HepG2 (cell line): ENCODE measurements around the gene RGS14. TPM values are rescaled to one million over a fixed set of nuclear protein-coding genes. Genes with fewer than 3 reads are reported as not detected.

Source experiments
- ATAC-seq: fragments of 200-7000 bp; cut with Tn5 transposase; 3 replicates; pipeline ENCODE4 v1.9.1; 2020; ENCODE audit warnings: mild to moderate bottlenecking, moderate library complexity
- BruUV-seq: library from RNA; stranded (reverse); fragments of 400-500 nt; replicated peaks from 2 replicates; lab custom pipeline; 2021; lab: Mats Ljungman, UMichigan
- CTCF ChIA-PET: fragments of 300-600 bp; formaldehyde crosslinking; extraction: SDS; loops from one replicate; lab custom pipeline; 2021; ENCODE audit warnings: low total read pairs, inconsistent platforms, low intra/inter-chr PET ratio; lab: Yijun Ruan, JAX
- POLR2A ChIA-PET: fragments of 350-600 bp; sonication (Branson Sonifier 250); formaldehyde crosslinking; loops from one replicate; lab custom pipeline; 2020; ENCODE audit warnings: antibody characterized with exemption, inconsistent platforms; lab: Yijun Ruan, JAX
- DNase-seq: peaks from one replicate; pipeline ENCODE4 v3.0.0-alpha.2; 2015; ENCODE audit warnings: low spot score
- FAIRE-seq: peaks from 3 replicates; lab custom pipeline; 2011; peaks lifted over from hg19 to GRCh38; lab: Jason Lieb, UNC
- H2AFZ ChIP-seq: one replicate; pipeline ENCODE4 v1.6.1; 2011; ENCODE audit warnings: low read length, inconsistent platforms
- H3K27ac ChIP-seq: fragments of 300-600 bp; 3 replicates; pipeline ENCODE4 v1.8.0; 2011; ENCODE audit warnings: mixed run types, mild to moderate bottlenecking, mixed read lengths, low read length, inconsistent platforms; ENCODE audit not compliant: insufficient read depth; ENCODE audit errors: extremely low read length
- H3K27me3 ChIP-seq, 2 experiments: fragments of 200-600 bp in 1 of 2; 2 replicates in 1 of 2; 3 replicates in 1 of 2; pipeline versions ENCODE4 v1.6.0 to v1.8.0; 2011; ENCODE audit warnings: low read length in 2 of 2, mild to moderate bottlenecking in 2 of 2, moderate library complexity in 2 of 2, inconsistent platforms in 1 of 2; ENCODE audit not compliant: insufficient read depth in 2 of 2, control insufficient read depth in 1 of 2
- H3K36me3 ChIP-seq, 2 experiments: fragments of 200-600 bp in 1 of 2; replicated peaks in 1 of 2; 2 replicates in 1 of 2; 3 replicates in 1 of 2; pipeline versions ENCODE4 v1.5.1 to v1.8.0; 2011; ENCODE audit warnings: low read length in 2 of 2, inconsistent platforms in 1 of 2; ENCODE audit not compliant: insufficient read depth in 2 of 2, control insufficient read depth in 1 of 2
- H3K4me1 ChIP-seq: 2 replicates; pipeline ENCODE4 v1.5.1; 2012; ENCODE audit warnings: low read length, inconsistent platforms; ENCODE audit not compliant: insufficient read depth
- H3K4me2 ChIP-seq: 2 replicates; pipeline ENCODE4 v1.6.0; 2011; ENCODE audit warnings: low read depth, low read length, inconsistent platforms
- H3K4me3 ChIP-seq, 3 experiments: fragments of 200-600 bp in 1 of 3; sonication (generic), shearing (Covaris generic) in 1 of 3; replicated peaks in 1 of 3; 2 replicates each; pipeline ENCODE4 v1.5.1; 2011 to 2016; ENCODE audit warnings: low read length in 3 of 3, inconsistent platforms in 2 of 3, low read depth in 2 of 3, mild to moderate bottlenecking in 2 of 3, control low read depth in 1 of 3, mixed read lengths in 1 of 3; ENCODE audit not compliant: insufficient read depth in 1 of 3
- H3K79me2 ChIP-seq: one replicate; pipeline ENCODE4 v1.6.1; 2011; ENCODE audit warnings: low read length, inconsistent platforms; ENCODE audit not compliant: insufficient read depth
- H3K9ac ChIP-seq: 2 replicates; pipeline ENCODE4 v1.6.0; 2011; ENCODE audit warnings: mild to moderate bottlenecking, low read depth, low read length, inconsistent platforms; ENCODE audit not compliant: insufficient read depth
- H3K9me3 ChIP-seq: 2 replicates; pipeline ENCODE4 v1.5.1; 2012; ENCODE audit warnings: mild to moderate bottlenecking, low read length
- H4K20me1 ChIP-seq: 2 replicates; pipeline ENCODE4 v1.6.0; 2011; ENCODE audit warnings: inconsistent platforms, mild to moderate bottlenecking, low read length, moderate library complexity; ENCODE audit not compliant: insufficient read depth
- AGO2 ChIP-seq: fragments of 200-400 bp; formaldehyde crosslinking; optimal IDR thresholded peaks from 2 replicates; pipeline ENCODE3; 2017; ENCODE audit warnings: mild to moderate bottlenecking, low read depth, low read length, moderate library complexity
- CBX5 ChIP-seq: sonication (generic); formaldehyde crosslinking; IDR thresholded peaks from 2 replicates; pipeline ENCODE4 v1.4.0; 2020; ENCODE audit warnings: missing genetic modification reagents, borderline replicate concordance
- CENPT ChIP-seq: sonication (generic); formaldehyde crosslinking; IDR thresholded peaks from 2 replicates; pipeline ENCODE4 v1.8.0; 2022; ENCODE audit warnings: low read depth, mild to moderate bottlenecking, moderate library complexity, missing genetic modification reagents
- GPN1 ChIP-seq: sonication (generic); formaldehyde crosslinking; IDR thresholded peaks from 2 replicates; pipeline ENCODE4 v1.5.1; 2020; ENCODE audit warnings: missing genetic modification reagents, borderline replicate concordance
- HOXD1 ChIP-seq: sonication (generic); formaldehyde crosslinking; IDR thresholded peaks from 2 replicates; pipeline ENCODE4 v1.5.0; 2020; ENCODE audit warnings: missing genetic modification reagents
- IKZF1 ChIP-seq: fragments of 450-650 bp; IDR thresholded peaks from 2 replicates; pipeline ENCODE4 v1.7.1; 2016
- KDM6A ChIP-seq: IDR thresholded peaks from 2 replicates; pipeline ENCODE4 v1.6.1; 2016; ENCODE audit warnings: low read depth
- MTA1 ChIP-seq: sonication (generic); formaldehyde crosslinking; IDR thresholded peaks from 2 replicates; pipeline ENCODE4 v1.4.0; 2020; ENCODE audit warnings: missing genetic modification reagents, mild to moderate bottlenecking, borderline replicate concordance
- NCOA5 ChIP-seq: sonication (generic); formaldehyde crosslinking; IDR thresholded peaks from 2 replicates; pipeline ENCODE4 v1.4.0; 2020; ENCODE audit warnings: missing genetic modification reagents
- NFATC3 ChIP-seq: sonication (generic); formaldehyde crosslinking; IDR thresholded peaks from 2 replicates; pipeline ENCODE4 v1.5.1; 2020; ENCODE audit warnings: mild to moderate bottlenecking, missing genetic modification reagents
- NFKB2 ChIP-seq: sonication (generic); formaldehyde crosslinking; IDR thresholded peaks from 2 replicates; pipeline ENCODE4 v1.4.0; 2020; ENCODE audit warnings: missing genetic modification reagents, borderline replicate concordance
- RELA ChIP-seq: sonication (generic); formaldehyde crosslinking; IDR thresholded peaks from 2 replicates; pipeline ENCODE4 v1.4.0; 2020; ENCODE audit warnings: missing genetic modification reagents
- STAG1 ChIP-seq: sonication (generic); formaldehyde crosslinking; IDR thresholded peaks from 2 replicates; pipeline ENCODE4 v1.4.0; 2020; ENCODE audit warnings: missing genetic modification reagents
- TEAD3 ChIP-seq: optimal IDR thresholded peaks from 2 replicates; pipeline ENCODE3; 2016; ENCODE audit warnings: borderline replicate concordance
- TRAFD1 ChIP-seq: sonication (generic); formaldehyde crosslinking; IDR thresholded peaks from 2 replicates; pipeline ENCODE4 v1.5.1; 2020; ENCODE audit warnings: missing genetic modification reagents, mild to moderate bottlenecking, borderline replicate concordance
- ZFP37 ChIP-seq: sonication (generic); formaldehyde crosslinking; IDR thresholded peaks from 2 replicates; pipeline ENCODE4 v1.4.0; 2020; ENCODE audit warnings: missing genetic modification reagents, borderline replicate concordance
- ZFP82 ChIP-seq: sonication (generic); formaldehyde crosslinking; IDR thresholded peaks from 2 replicates; pipeline ENCODE4 v1.5.1; 2020; ENCODE audit warnings: mild to moderate bottlenecking, missing genetic modification reagents, borderline replicate concordance
- ZNF501 ChIP-seq: sonication (generic); formaldehyde crosslinking; IDR thresholded peaks from 2 replicates; pipeline ENCODE4 v1.5.1; 2020; ENCODE audit warnings: mild to moderate bottlenecking, moderate library complexity, missing genetic modification reagents
- ZNF773 ChIP-seq: sonication (generic); formaldehyde crosslinking; IDR thresholded peaks from 2 replicates; pipeline ENCODE4 v1.4.0; 2020; ENCODE audit warnings: missing genetic modification reagents, borderline replicate concordance
- ZNF816 ChIP-seq: sonication (generic); formaldehyde crosslinking; IDR thresholded peaks from 2 replicates; pipeline ENCODE4 v1.8.0; 2022; ENCODE audit warnings: missing genetic modification reagents, mild to moderate bottlenecking, borderline replicate concordance
- WGBS: methylation state at CpG from one replicate; pipeline ENCODE4 v1.1.6; 2017; ENCODE audit warnings: low lambda C conversion rate; 5-methylcytosine and 5-hydroxymethylcytosine counted together
- in situ Hi-C: cut with HindIII; loops from 2 replicates; pipeline ENCODE4 v1.10.0; 2017; ENCODE audit warnings: low pct_unique_long_range_greater_than_20kb; ENCODE audit not compliant: extremely low pct_ligation_motif_present
- intact Hi-C: fragments of 100-400 bp; cut with micrococcal nuclease; formaldehyde crosslinking; loops from one replicate; pipeline ENCODE4 v1.10.0; 2022; ENCODE audit not compliant: unreplicated experiment
- polyA plus RNA-seq, 8 experiments: library from polyadenylated mRNA; depleted of rRNA in 3 of 8; stranded (reverse) in 7 of 8; unstranded in 1 of 8; fragments of >200 nt; fragmentation: Illumina TruSeq in 4 of 8; extraction: Trizol in 4 of 8; gene quantifications; 2 replicates each; pipeline versions ENCODE4 v1.2.1 to v1.2.3, GENCODE V29; 2011 to 2016; ENCODE audit warnings: low read depth in 4 of 8, missing spikeins in 1 of 8, mixed read lengths in 1 of 8; ENCODE audit not compliant: insufficient read depth in 1 of 8
- total RNA-seq, 5 experiments: library from RNA; depleted of rRNA; stranded (reverse); fragments of >200 nt; fragmentation: Illumina TruSeq; extraction: Trizol; gene quantifications; 2 replicates each; pipeline ENCODE4 v1.2.3, GENCODE V29; 2016; ENCODE audit warnings: low read depth in 1 of 5

RGS14 gene
- total and polyA plus RNA-seq, 2 of the 13 experiments (the other 11 are each of a cell fraction or from before 2014, with no cell fraction given) = 11.1 to 17.2 TPM

DNA sequence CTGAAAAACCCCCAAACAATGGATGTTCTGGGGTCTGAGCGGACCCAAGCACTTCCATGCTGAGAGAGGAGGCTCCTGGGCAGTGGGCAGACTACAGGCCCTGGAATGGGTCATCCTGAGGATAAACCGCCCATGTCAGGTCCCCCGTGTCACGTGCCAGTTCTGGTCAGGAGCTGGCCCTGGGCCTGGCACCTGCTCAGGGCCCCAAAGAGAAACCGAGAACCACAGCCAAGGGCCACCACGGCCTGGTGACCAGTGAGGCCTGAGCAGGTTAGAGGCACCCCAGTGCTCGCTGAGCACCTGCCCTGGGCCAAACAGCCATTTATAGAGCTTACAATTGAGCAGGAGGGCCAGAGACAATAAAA is 22.0 kb upstream of the RGS14 start:
- no peak for DNase-seq
- in situ Hi-C loops = no loop called here
- Histone ChIP-seq H3K4me1 (no peaks in the 10 kb centered on the region), H3K9me3 (no peaks in the 10 kb centered on the region), H4K20me1 (0 out of 2 replicates have a peak, but pooled peaks cover 3% of the 10 kb centered on the region), H3K27me3 (no peaks in the 10 kb centered on the region)
- FAIRE-seq = no peak
- POLR2A ChIA-PET = interaction anchor here (1.0 to 1.1 kb wide), 3 partner anchors 10 to 249 kb away, joined by 3 read pairs; partner anchors contain the start of gene FGFR4
- TF ChIP-seq KDM6A (CRISPR knock-in tag) (no peak), ZFP82 (CRISPR knock-in tag) (no peak), GPN1 (CRISPR knock-in tag) (no peak), ZNF773 (CRISPR knock-in tag) (no peak), NFKB2 (CRISPR knock-in tag) (no peak), HOXD1 (CRISPR knock-in tag) (no peak), CBX5 (CRISPR knock-in tag) (no peak), AGO2 (peak; percentile 24)
- TF ChIP-seq, all 625 proteins: peak for 1
- CTCF ChIA-PET = interaction anchor here (1.2 to 2.9 kb wide), 4 partner anchors 18 to 222 kb away, joined by 3 to 38 read pairs (median 6); no protein-coding TSS in a partner anchor
- no peak overlapping the region for H3K9ac ChIP-seq
- no peak overlapping the region for H2AFZ ChIP-seq
- H3K79me2 ChIP-seq = peaks cover 6% of the 10 kb centered on the region
- no peak overlapping the region for H3K4me2 ChIP-seq
- ATAC-seq = no peak
- peaks cover 42 to 88% of the 10 kb centered on the region in 2 experiments for H3K36me3 ChIP-seq
- intact Hi-C loops = loop anchor here (1.0 to 2.0 kb wide), 2 partner anchors 17 to 23 kb away; no protein-coding TSS in a partner anchor
- 97% methylated on average over 7 of the region's 7 CpGs for WGBS
- no peak overlapping the region for H3K27ac ChIP-seq
- BruUV-seq = no TSS peak
- no peak overlapping the region for H3K4me3 ChIP-seq

GRCh38 chr5:177336112-177336511 is 21.6 kb upstream of the RGS14 start:
- in situ Hi-C loops = no loop called here
- Histone ChIP-seq H3K4me2 (no peak overlapping the region), H3K79me2 (peaks cover 6% of the 10 kb centered on the region), H2AFZ (no peak overlapping the region), H3K4me1 (no peaks in the 10 kb centered on the region), H3K4me3 (no peak overlapping the region), H4K20me1 (0 out of 2 replicates have a peak, but pooled peaks cover 3% of the 10 kb centered on the region), H3K36me3 (peaks cover 42 to 85% of the 10 kb centered on the region in 2 experiments), H3K9me3 (no peaks in the 10 kb centered on the region), H3K27me3 (no peaks in the 10 kb centered on the region), H3K9ac (no peak overlapping the region), H3K27ac (no peak overlapping the region)
- ChIA-PET POLR2A (interaction anchor here (1.0 to 1.1 kb wide), 3 partner anchors 10 to 249 kb away, joined by 3 read pairs; partner anchors contain the start of gene FGFR4), CTCF (interaction anchor here (1.2 to 2.9 kb wide), 4 partner anchors 18 to 222 kb away, joined by 3 to 38 read pairs (median 6); no protein-coding TSS in a partner anchor)
- no TSS peak for BruUV-seq
- ATAC-seq (peak; percentile 88), FAIRE-seq (no peak), DNase-seq (peak; percentile 50)
- 83% methylated on average over 11 of the region's 12 CpGs for WGBS
- intact Hi-C loops = loop anchor here (1.0 to 2.0 kb wide), 2 partner anchors 18 to 23 kb away; no protein-coding TSS in a partner anchor
- TF ChIP-seq RELA (CRISPR knock-in tag) (no peak), ZNF501 (CRISPR knock-in tag) (no peak), STAG1 (CRISPR knock-in tag) (peak; percentile 71), ZFP37 (no peak), NFATC3 (CRISPR knock-in tag) (no peak), IKZF1 (no peak), TEAD3 (CRISPR knock-in tag) (no peak), ZNF816 (no peak), TRAFD1 (CRISPR knock-in tag) (no peak), CENPT (CRISPR knock-in tag) (no peak), NCOA5 (no peak), MTA1 (no peak)
